ENCODE results near the gene UCK2. TPM values are rescaled to one million over a fixed set of nuclear protein-coding genes. Genes with fewer than 3 reads are reported as not detected.

Gene UCK2
- total RNA-seq, 4 donors from 2014 or later, result 40.3 to 47.8 (median 42.2) TPM

DNA sequence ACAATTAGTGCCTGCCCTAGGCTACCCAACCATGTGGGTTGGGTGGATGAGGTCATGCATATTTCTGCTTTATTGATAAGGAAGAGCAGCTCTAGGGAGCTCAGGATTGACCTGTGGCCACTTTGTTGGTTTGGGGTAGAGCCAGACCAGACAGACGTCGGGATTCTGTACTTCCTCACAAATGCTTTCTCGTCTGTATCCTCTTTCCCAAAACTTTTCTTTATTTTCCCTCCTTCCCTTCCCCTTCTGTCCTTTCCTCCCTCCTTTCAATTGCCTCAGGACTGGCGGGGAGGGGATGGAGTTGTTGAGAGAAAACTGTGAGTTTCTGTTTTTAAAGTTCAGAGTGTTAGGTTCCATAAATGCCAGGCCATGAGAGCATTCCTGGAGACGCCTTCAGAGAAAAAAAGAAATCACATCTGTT, 68.0 kb downstream of the UCK2 start:
- WGBS, 2 donors, result 66% methylated on average over 5 of the region's 5 CpGs
- intact Hi-C loops (cut with DNase I; ENCODE audit: low total_unique reads), result no loop called here
- DNase-seq (ENCODE audit: low spot score in 2 of 2), result no peak
- no peak overlapping the region for H3K4me3 ChIP-seq (ENCODE audit: low read depth, poor library complexity, severe bottlenecking)
- TF ChIP-seq, protein P1, sequence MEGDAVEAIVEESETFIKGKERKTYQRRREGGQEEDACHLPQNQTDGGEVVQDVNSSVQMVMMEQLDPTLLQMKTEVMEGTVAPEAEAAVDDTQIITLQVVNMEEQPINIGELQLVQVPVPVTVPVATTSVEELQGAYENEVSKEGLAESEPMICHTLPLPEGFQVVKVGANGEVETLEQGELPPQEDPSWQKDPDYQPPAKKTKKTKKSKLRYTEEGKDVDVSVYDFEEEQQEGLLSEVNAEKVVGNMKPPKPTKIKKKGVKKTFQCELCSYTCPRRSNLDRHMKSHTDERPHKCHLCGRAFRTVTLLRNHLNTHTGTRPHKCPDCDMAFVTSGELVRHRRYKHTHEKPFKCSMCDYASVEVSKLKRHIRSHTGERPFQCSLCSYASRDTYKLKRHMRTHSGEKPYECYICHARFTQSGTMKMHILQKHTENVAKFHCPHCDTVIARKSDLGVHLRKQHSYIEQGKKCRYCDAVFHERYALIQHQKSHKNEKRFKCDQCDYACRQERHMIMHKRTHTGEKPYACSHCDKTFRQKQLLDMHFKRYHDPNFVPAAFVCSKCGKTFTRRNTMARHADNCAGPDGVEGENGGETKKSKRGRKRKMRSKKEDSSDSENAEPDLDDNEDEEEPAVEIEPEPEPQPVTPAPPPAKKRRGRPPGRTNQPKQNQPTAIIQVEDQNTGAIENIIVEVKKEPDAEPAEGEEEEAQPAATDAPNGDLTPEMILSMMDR (IDR thresholded peaks at IDR 0.05), result no peak
- no peak for TF ChIP-seq POLR2A (IDR thresholded peaks at IDR 0.05)

DNA sequence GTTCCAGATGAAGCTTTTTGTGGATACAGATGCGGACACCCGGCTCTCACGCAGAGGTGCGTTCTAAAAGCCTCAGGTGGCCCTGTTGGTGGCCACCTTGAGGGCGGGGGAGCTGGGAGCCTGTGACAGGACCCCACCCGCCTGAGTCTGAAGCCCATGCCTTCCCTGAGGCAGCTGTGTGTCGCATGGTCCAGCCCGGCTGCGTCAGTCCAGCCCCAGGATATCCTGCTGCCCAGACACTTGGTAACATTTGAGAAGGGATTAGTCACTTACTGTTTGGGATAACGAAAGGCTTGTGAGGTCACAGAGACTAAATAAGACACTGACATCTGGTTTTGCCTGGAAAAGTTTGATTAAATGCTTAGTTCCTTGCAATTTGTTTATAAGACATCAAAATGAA, 68.9 kb downstream of the UCK2 start:
- intact Hi-C loops (cut with DNase I; ENCODE audit: low total_unique reads), result no loop called here
- TF ChIP-seq, protein P1 (IDR thresholded peaks at IDR 0.05), result no peak
- TF ChIP-seq POLR2A (IDR thresholded peaks at IDR 0.05), result no peak

DNA sequence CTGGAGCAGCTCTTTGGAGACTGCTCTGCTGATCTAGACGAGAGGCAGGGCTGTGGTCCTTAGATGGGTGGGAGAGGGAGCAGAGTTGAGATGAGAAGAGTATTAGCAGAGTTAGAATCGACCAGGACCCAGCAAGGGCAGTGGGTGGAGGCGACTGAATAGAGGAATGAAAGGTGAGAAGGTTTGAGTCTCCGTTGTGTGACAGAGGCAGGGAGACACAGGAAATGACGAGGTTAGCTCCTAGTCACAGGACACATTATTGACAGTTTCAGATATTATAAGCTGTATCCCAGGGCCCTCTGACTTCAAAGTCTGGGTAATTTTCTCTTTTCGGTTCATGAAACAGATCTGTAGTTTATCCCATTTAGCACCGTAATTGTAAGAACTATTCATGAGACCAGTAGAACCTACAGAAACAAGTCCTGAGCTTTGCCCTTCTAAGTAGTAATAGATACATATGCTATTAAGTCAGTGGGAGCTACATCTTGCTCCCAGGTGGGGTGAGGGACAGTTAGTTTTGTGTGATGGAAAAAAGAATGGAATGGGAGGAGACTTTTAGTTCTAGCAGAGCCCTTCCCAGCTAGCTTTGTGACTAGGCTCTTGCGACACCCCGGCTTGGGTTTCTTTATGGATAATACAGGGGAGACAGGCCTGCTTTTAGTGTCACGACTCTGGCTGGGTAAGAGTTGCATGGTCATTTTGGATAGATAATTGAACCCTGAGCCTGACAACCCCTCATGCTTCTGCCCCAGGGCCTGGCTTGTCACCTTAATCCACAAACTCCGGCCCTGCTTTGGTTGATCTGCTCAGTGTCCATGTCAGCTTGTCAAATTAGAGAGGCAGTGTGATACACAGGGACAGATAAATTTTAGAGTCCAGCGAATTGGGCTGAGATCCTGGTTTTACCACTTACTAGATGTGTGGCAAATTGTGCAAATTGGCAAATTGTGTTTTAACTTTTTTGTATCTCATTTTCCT, 70.2 kb downstream of the UCK2 start:
- H3K4me3 ChIP-seq (ENCODE audit: low read depth, poor library complexity, severe bottlenecking), result no peak overlapping the region
- no peak for TF ChIP-seq POLR2A (IDR thresholded peaks at IDR 0.05)
- TF ChIP-seq, protein P1 (IDR thresholded peaks at IDR 0.05), result no peak
- 80 to 84% methylated on average over 12 of the region's 12 CpGs for WGBS, 2 donors
- intact Hi-C loops (cut with DNase I; ENCODE audit: low total_unique reads), result no loop called here
- DNase-seq (ENCODE audit: low spot score in 2 of 2), result no peak

More for the DNA sequence above, 68.9 kb downstream of the UCK2 start:
- no peak for DNase-seq (ENCODE audit: low spot score in 2 of 2)
- WGBS, 2 donors, result 67 to 87% methylated on average over 8 to 10 of the region's 10 CpGs
- no peak overlapping the region for H3K4me3 ChIP-seq (ENCODE audit: low read depth, poor library complexity, severe bottlenecking)

DNA sequence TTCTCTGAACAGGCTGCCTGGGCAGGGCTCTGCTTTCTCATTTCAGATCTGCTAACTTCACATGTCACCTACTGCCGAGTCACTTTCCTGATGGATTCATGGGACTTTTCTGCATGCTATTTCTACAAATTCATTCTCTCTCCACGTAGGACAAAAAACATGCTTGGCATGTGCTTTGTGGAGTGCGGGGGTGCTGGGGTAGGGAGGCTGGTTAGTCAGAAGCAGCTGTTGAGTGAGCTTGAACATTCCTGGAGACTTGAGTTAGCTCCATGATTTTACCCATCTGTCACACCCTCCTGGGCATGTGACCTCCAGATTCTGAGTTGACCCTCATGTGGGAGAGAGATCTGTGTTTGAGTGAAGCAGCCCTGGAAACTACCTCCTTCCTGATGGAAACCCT, 71.4 kb downstream of the UCK2 start:
- DNase-seq (ENCODE audit: low spot score in 2 of 2), result no peak
- intact Hi-C loops (cut with DNase I; ENCODE audit: low total_unique reads), result no loop called here
- no peak overlapping the region for H3K4me3 ChIP-seq (ENCODE audit: low read depth, poor library complexity, severe bottlenecking)
- TF ChIP-seq, protein P1 (IDR thresholded peaks at IDR 0.05), result no peak
- TF ChIP-seq POLR2A (IDR thresholded peaks at IDR 0.05), result no peak
- WGBS, 2 donors, result 40 to 54% methylated on average over 3 of the region's 3 CpGs

DNA sequence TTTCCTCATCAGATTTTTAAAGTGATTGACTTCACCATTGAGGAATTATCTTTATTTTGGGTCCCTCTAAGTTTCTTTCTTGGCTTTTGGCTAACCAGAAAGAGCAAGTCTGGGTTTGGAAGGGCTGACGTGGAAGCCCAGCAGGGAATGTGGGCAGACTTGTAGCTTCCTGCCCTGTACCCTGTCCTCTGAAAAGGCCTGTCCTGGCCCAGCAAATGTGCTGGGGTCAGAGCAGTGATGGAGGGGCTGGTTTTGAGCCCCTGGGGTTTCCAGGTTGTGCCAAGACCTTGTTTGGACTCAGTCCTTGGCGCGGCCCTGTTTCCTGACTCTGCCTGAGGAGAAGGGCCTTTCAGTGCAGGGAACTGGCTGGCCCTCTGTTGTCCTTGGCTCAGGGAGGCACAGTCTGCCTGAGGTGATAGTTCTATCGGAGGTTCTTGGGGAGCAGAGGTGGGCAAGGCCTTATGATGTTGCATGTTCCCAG, 72.1 kb downstream of the UCK2 start:
- H3K4me3 ChIP-seq (ENCODE audit: low read depth, poor library complexity, severe bottlenecking), result no peak overlapping the region
- no peak for DNase-seq (ENCODE audit: low spot score in 2 of 2)
- TF ChIP-seq POLR2A (IDR thresholded peaks at IDR 0.05), result no peak
- TF ChIP-seq, protein P1 (IDR thresholded peaks at IDR 0.05), result no peak
- 63 to 72% methylated on average over 4 of the region's 4 CpGs for WGBS, 2 donors
- intact Hi-C loops (cut with DNase I; ENCODE audit: low total_unique reads), result no loop called here
